Stimulated activated CD8-positive, alpha-beta memory T cell treated with anti-CD3 and anti-CD28 coated beads, Interleukin-15, amount 100 ng/mL, for 48 hours (primary cell): ENCODE measurements around the gene NEGR1.

ENCODE experiments used
- DNase-seq, 2 donors: peaks; one replicate each; pipeline ENCODE4 v3.0.0-alpha.2; 2020; ENCODE audit warnings: low read depth in 2 of 2

The NEGR1 gene

GRCh38 chr1:71783071-71783470 lies 499.3 kb downstream of the NEGR1 start:
- DNase-seq, result no peak

- no peak for DNase-seq
Measured at GRCh38 chr1:71781450-71781849, 500.9 kb downstream of the NEGR1 start.

- DNase-seq, result no peak
Measured at GRCh38 chr1:71780681-71781080, 501.7 kb downstream of the NEGR1 start.

GRCh38 chr1:71778940-71779339 lies 503.4 kb downstream of the NEGR1 start:
- DNase-seq, result no peak

GRCh38 chr1:71777094-71777493 lies 505.2 kb downstream of the NEGR1 start:
- no peak for DNase-seq

GRCh38 chr1:71774705-71775104 lies 507.6 kb downstream of the NEGR1 start:
- no peak for DNase-seq

GRCh38 chr1:71770121-71770520 lies 512.2 kb downstream of the NEGR1 start:
- no peak for DNase-seq

GRCh38 chr1:71766748-71767147 lies 515.6 kb downstream of the NEGR1 start:
- DNase-seq, result no peak

GRCh38 chr1:71762514-71763255 lies 519.7 kb downstream of the NEGR1 start:
- no peak for DNase-seq

- no peak for DNase-seq
Measured at GRCh38 chr1:71755441-71755840, 526.9 kb downstream of the NEGR1 start.

GRCh38 chr1:71753746-71754145 lies 528.6 kb downstream of the NEGR1 start:
- no peak for DNase-seq

- no peak for DNase-seq
Measured at GRCh38 chr1:71745326-71745725, 537.0 kb downstream of the NEGR1 start.

- DNase-seq, result no peak
Measured at GRCh38 chr1:71743862-71744261, 538.5 kb downstream of the NEGR1 start.

GRCh38 chr1:71738910-71739309 lies 543.4 kb downstream of the NEGR1 start:
- no peak for DNase-seq

GRCh38 chr1:71738256-71738655 lies 544.1 kb downstream of the NEGR1 start:
- no peak for DNase-seq

- no peak for DNase-seq
Measured at GRCh38 chr1:71737768-71738167, 544.6 kb downstream of the NEGR1 start.

- no peak for DNase-seq
Measured at GRCh38 chr1:71733121-71733520, 549.2 kb downstream of the NEGR1 start.

- no peak for DNase-seq
Measured at GRCh38 chr1:71721532-71721931, 560.8 kb downstream of the NEGR1 start.

- no peak for DNase-seq
Measured at GRCh38 chr1:71719330-71719729, 563.0 kb downstream of the NEGR1 start.

GRCh38 chr1:71717186-71717585 lies 565.2 kb downstream of the NEGR1 start:
- DNase-seq, result no peak

GRCh38 chr1:71711456-71711855 lies 570.9 kb downstream of the NEGR1 start:
- no peak for DNase-seq

- DNase-seq, result no peak
Measured at GRCh38 chr1:71706029-71706671, 576.2 kb downstream of the NEGR1 start.

- DNase-seq, result no peak
Measured at GRCh38 chr1:71698186-71698585, 584.2 kb downstream of the NEGR1 start.

- no peak for DNase-seq
Measured at GRCh38 chr1:71695821-71696220, 586.5 kb downstream of the NEGR1 start.
